Omental fat pad (tissue), 4 donors: ENCODE results near the gene C1QL4. TPM values are rescaled to one million over a fixed set of nuclear protein-coding genes. Genes with fewer than 3 reads are reported as not detected.
"Not testable (repeated sequence)": the region's sequence is repeated elsewhere in the genome, so short reads cannot be mapped to it uniquely, and the experiment has no call there.

ENCODE experiments used
- ATAC-seq: fragments of 150-250 bp; one replicate; pipeline ENCODE4 v1.9.1; 2016; ENCODE audit warnings: mild to moderate bottlenecking, moderate library complexity; ENCODE audit not compliant: low FRiP score
- DNase-seq: peaks from one replicate; pipeline ENCODE4 v3.0.0-alpha.2; 2019; ENCODE audit warnings: low spot score
- CTCF ChIP-seq, 3 donors: fragments of 450-650 bp; IDR thresholded peaks; one replicate each; pipeline ENCODE4 v1.5.1; 2016 to 2017; ENCODE audit warnings: antibody characterized with exemption in 3 of 3, mild to moderate bottlenecking in 3 of 3, moderate library complexity in 2 of 3
- total RNA-seq, 4 donors: library from RNA; depleted of rRNA; stranded (reverse); fragments of >200 nt; gene quantifications; one replicate each; pipeline ENCODE4 v1.1.0, GENCODE V29; 2016

C1QL4 gene
- total RNA-seq, result 1 to 10 TPM in 1 of 4 donors, under 1 TPM in 1, not detected in 2; 0.65 to 1.1 TPM

- TF ChIP-seq CTCF (IDR thresholded peaks at IDR 0.05), result peak in 1 of 3 donors; percentile 43
- ATAC-seq, result peak; percentile 89
- DNase-seq, result peak; percentile 92
Measured at GRCh38 chr12:49336645-49337584, at the start of gene C1QL4. C1QL4 (minus strand) TSS chr12:49337188; CDS start chr12:49336477, 711 bp downstream.

DNA sequence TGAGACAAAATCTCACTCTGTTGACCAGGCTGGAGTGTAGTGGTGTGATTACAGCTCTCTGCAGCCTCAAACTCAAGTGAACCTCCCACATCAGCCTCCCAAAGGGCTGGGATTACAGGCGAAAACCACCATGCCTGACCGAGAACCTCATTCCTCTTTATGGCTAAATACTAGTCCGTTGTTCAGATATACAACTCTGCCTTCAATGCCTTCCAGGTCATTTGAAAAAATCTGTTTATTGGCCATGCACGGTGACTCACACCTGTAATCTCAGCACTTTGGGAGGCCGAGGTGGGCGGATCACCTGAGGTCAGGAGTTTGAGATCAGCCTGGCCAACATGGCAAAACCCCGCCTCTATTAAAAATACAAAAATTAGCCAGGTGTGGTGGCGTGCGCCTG lies 43.2 kb upstream of the C1QL4 start:
- not testable (repeated sequence) for DNase-seq, ATAC-seq

GRCh38 chr12:49377386-49377785 lies 40.4 kb upstream of the C1QL4 start:
- ATAC-seq, result no peak
- DNase-seq, result no peak
- TF ChIP-seq CTCF (IDR thresholded peaks at IDR 0.05), result no peak

DNA sequence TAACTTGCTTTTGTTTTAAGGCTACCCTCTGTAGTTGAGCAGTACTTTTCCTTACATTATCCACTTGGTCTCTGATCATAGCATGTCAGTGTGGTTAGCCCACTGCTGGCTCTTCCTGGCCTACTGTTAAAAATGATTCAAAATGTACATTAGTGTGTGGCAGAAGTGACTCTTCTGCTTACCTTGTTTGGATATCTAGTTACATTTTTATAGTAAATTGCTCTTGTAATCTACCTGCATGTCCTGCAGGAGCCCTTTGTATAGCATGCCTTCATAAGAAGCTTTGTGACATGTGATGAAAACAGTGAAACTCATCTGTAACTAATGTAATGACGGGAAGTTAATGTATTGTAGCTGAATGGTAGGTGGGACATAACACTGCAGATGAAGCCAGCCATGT lies 38.4 kb upstream of the C1QL4 start:
- no peak for ATAC-seq
- TF ChIP-seq CTCF (IDR thresholded peaks at IDR 0.05), result no peak
- DNase-seq, result no peak

GRCh38 chr12:49370539-49370938 lies 33.6 kb upstream of the C1QL4 start:
- DNase-seq (no peak), ATAC-seq (no peak)
- TF ChIP-seq CTCF (IDR thresholded peaks at IDR 0.05), result no peak

GRCh38 chr12:49369411-49370145 lies 32.6 kb upstream of the C1QL4 start:
- no peak for DNase-seq
- no peak for ATAC-seq
- TF ChIP-seq CTCF (IDR thresholded peaks at IDR 0.05), result no peak

DNA sequence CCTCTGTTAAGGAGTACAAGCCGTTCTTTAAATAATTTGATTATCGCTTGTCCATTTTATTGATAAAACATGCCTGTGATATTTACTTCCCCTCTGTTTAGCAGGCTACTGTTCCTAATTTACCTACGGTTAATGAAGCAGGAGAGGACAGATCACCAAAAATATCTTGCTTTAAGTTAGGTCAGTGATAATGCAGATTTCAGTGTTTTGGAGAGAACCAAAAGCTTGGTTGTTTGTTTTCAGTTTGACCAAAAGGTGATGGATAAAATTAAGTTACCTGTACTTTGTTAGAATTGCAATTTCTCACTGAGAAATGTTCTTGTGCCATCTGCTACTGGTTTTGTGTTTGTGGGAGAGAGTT lies 31.2 kb upstream of the C1QL4 start:
- no peak for ATAC-seq
- DNase-seq, result no peak
- no peak for TF ChIP-seq CTCF (IDR thresholded peaks at IDR 0.05)
